ENCODE measurements around the gene GIGYF2.

- TF ChIP-seq CTCF (conservative IDR thresholded peaks at IDR 0.05) = no peak
- TF ChIP-seq ZFX (IDR thresholded peaks at IDR 0.05) = no peak; the same call in 1 of the 2 replicates
Observed at GRCh38 chr2:232697807-232698110, 628 bp downstream of the GIGYF2 start.
